GM06990 (cell line): ENCODE results near the gene ADCY5.

Experiments
- DNase-seq: peaks from one replicate; pipeline ENCODE4 v3.0.0-alpha.2; 2011; ENCODE audit not compliant: insufficient read length; ENCODE audit errors: extremely low read depth
- H3K27me3 ChIP-seq: replicated peaks from 2 replicates; pipeline ENCODE4 v1.6.0; 2011; ENCODE audit warnings: low read length; ENCODE audit not compliant: control insufficient read depth, insufficient read depth
- H3K36me3 ChIP-seq: 2 replicates; pipeline ENCODE4 v1.5.1; 2011; ENCODE audit warnings: low read length; ENCODE audit not compliant: control insufficient read depth, insufficient read depth
- H3K4me3 ChIP-seq: replicated peaks from 2 replicates; pipeline ENCODE4 v1.5.1; 2011; ENCODE audit warnings: low read depth, mild to moderate bottlenecking, control low read depth, low read length
- TF ChIP-seq, protein P1 (sequence below): IDR thresholded peaks from 2 replicates; pipeline ENCODE4 v1.5.1; 2011; ENCODE audit warnings: low read length, control low read depth, mild to moderate bottlenecking, inconsistent platforms; ENCODE audit not compliant: insufficient read depth, poor library complexity, severe bottlenecking

Gene ADCY5

DNA sequence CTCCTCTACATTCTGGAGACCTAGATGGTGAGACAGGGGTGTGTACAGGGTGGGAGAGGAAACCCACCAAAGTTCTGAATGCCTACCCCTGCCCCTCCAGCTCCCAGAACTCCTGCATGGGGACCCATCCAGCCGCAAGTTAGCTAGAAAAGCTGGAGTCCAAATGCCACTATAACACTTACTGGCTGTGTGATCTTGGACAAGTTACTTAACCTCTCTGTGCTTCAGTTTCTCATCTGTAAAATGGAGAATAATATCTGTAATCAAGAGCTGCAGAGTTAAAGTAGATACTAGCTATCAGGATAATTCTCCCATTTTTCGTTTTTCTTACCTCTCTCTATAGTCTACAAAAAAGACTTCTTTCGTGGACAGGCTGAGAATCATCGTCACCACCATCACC, 63.4 kb downstream of the ADCY5 start:
- no peak for DNase-seq
- no peaks in the 10 kb centered on the region for H3K36me3 ChIP-seq
- TF ChIP-seq, protein P1, sequence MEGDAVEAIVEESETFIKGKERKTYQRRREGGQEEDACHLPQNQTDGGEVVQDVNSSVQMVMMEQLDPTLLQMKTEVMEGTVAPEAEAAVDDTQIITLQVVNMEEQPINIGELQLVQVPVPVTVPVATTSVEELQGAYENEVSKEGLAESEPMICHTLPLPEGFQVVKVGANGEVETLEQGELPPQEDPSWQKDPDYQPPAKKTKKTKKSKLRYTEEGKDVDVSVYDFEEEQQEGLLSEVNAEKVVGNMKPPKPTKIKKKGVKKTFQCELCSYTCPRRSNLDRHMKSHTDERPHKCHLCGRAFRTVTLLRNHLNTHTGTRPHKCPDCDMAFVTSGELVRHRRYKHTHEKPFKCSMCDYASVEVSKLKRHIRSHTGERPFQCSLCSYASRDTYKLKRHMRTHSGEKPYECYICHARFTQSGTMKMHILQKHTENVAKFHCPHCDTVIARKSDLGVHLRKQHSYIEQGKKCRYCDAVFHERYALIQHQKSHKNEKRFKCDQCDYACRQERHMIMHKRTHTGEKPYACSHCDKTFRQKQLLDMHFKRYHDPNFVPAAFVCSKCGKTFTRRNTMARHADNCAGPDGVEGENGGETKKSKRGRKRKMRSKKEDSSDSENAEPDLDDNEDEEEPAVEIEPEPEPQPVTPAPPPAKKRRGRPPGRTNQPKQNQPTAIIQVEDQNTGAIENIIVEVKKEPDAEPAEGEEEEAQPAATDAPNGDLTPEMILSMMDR, result no peak
- peaks cover 4% of the 10 kb centered on the region for H3K27me3 ChIP-seq
- H3K4me3 ChIP-seq, result no peak overlapping the region

DNA sequence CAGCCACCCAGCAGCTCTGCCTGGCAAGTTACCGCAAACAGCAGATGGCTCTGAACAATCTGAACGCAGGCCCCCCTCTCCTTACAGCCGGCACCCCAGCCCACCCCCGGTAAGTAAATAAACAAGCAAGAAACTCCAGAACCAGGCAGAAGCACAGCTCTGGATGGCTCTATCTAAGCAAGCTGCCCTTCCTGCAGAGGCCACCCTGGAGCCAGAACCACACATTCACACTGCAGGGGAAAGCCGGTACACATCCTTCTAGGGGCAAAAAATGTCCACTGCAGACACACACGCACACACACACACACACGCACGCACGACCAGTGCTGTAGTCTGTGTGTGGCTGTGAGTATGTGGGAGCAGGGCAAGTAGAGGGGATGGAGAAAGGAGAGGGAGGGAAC, 63.9 kb downstream of the ADCY5 start:
- Histone ChIP-seq H3K36me3 (no peaks in the 10 kb centered on the region), H3K4me3 (no peak overlapping the region), H3K27me3 (peaks cover 4% of the 10 kb centered on the region; the same call in 1 of the 2 replicates)
- no peak for DNase-seq
- TF ChIP-seq, protein P1, result no peak

DNA sequence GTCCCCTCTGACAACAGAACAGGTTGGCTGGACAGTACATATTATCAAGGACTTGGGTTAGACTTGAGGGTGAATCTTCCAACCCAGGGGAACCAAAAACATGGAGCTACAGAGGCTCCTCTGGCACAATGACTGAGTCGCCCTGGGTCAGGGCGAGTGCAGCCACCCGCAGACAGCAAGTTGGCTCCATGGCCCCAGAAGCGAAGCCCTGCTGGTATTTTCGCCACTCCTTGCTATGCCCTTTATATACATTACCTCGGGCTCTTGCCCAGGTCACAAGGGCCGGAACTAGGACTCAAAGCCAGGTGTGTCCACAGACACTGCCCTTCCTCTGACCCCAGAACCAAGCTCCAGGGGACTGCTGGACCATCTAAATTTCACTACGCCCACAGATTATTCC, 64.6 kb downstream of the ADCY5 start:
- Histone ChIP-seq H3K27me3 (peaks cover 4% of the 10 kb centered on the region), H3K4me3 (no peak overlapping the region), H3K36me3 (no peaks in the 10 kb centered on the region)
- TF ChIP-seq, protein P1, result no peak
- no peak for DNase-seq

DNA sequence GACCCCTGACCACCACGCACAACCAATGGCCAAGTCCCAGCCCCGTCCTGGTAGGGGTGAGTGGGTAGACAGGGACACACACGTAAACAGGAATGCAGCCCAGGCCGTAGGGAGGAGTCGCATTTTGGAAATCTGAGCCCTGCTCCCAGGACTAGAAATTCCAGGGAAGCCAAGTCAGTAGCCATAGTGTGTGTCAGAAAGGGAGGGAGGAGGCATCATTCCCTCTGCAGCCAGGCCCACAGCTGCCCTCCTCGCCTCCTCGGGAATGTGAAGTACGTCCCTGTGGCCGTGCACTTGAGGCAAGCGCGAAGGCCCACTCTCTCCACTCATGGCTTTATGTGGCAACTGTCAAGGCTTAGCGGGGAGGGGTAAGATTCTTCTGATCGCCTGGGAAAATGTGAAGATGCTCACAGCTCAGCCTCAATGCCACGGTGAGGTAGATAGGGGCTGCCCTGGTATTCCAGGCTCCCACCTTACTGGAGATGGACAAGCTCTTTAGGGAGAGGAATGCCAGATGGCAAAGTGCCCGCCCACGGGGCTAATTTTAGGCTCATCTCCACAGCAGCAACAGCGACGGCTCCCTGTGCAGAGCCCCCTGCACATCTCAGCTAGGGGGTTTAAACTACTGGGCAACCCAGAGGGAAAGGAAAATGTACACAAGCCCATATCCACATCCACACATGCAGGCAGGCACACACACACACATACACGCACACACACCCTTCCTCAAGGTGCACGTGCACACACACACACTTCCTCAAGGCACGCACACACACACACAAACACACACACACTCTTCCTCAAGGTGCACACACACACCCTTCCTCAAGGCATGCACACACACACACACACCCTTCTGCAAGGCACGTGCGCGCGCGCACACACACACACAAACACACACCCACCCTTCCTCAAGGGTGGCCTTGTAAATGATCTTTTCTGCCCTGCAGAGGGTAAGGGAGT, 65.5 kb downstream of the ADCY5 start:
- Histone ChIP-seq H3K4me3 (no peak overlapping the region), H3K27me3 (peaks cover 4% of the 10 kb centered on the region), H3K36me3 (no peaks in the 10 kb centered on the region)
- DNase-seq, result no peak
- TF ChIP-seq, protein P1, result no peak

DNA sequence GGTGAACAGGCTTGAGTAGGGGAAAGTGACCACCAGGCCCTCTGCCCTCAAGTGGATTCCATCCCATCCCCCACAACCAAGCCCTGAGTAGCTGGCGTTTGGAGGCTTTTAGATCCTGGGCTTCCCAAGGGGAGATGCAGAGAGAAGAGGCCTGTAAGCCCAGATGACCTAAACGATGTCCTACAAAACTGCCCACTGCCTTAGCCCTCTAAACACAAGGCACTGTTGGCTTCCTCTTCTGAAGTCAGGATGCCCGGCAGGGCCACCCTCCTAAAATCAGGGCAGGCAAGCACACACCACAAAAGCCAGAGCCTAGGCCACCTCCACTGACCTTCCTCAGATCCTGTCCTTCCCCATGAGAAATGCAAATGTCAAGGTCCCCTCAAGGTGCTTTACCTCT, 68.6 kb downstream of the ADCY5 start:
- TF ChIP-seq, protein P1, result no peak
- no peaks in the 10 kb centered on the region; the same call in 1 of the 2 replicates for H3K27me3 ChIP-seq
- no peak for DNase-seq
- no peaks in the 10 kb centered on the region for H3K36me3 ChIP-seq
- H3K4me3 ChIP-seq, result no peak overlapping the region
